ENCODE results near the gene STON1. TPM values are rescaled to one million over a fixed set of nuclear protein-coding genes. Genes with fewer than 3 reads are reported as not detected.

STON1 gene
- total RNA-seq, 3 donors from 2014 or later, result 5.5 to 118 (median 6.0) TPM

DNA sequence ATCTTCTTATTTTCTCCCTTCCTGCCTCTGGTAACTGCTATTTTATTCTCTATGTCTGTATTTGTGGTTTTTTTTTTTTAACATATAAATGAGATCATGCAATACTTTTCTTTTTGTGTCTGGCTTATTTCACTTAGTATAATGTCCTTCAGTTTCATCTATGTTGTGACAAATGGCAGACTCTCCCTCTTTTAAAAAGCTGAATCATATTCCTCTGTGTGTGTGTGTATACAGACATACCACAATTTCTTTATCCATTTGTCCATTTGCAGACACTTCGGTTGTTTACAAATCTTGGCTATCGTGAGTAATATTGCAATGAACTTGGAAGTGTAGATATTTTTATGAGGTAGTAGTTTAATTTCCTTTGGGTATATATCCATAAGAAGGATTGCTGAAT, 94.7 kb downstream of the STON1 start:
- TF ChIP-seq CTCF (IDR thresholded peaks at IDR 0.05), result no peak
- Histone ChIP-seq H3K9me3 (no peaks in the 10 kb centered on the region), H3K4me3 (no peak overlapping the region), H3K36me3 (ENCODE audit: low read depth) (no peaks in the 10 kb centered on the region), H3K4me1 (ENCODE audit: low read depth) (no peaks in the 10 kb centered on the region)
- intact Hi-C loops (cut with DNase I, micrococcal nuclease), result no loop called here
- DNase-seq (no peak), ATAC-seq (no peak)

- no peaks in the 10 kb centered on the region for H3K9me3 ChIP-seq
- no peaks in the 10 kb centered on the region for H3K4me1 ChIP-seq (ENCODE audit: low read depth)
- TF ChIP-seq CTCF (IDR thresholded peaks at IDR 0.05), result no peak
- no peak overlapping the region for H3K4me3 ChIP-seq
- intact Hi-C loops (cut with DNase I, micrococcal nuclease), result no loop called here
- H3K36me3 ChIP-seq (ENCODE audit: low read depth), result no peaks in the 10 kb centered on the region
- no peak for ATAC-seq
- DNase-seq, result no peak
Observed at GRCh38 chr2:48626047-48626446, 96.1 kb downstream of the STON1 start.

GRCh38 chr2:48633143-48633542, 103.2 kb downstream of the STON1 start:
- Histone ChIP-seq H3K4me3 (no peak overlapping the region), H3K4me1 (ENCODE audit: low read depth) (no peaks in the 10 kb centered on the region), H3K9me3 (no peaks in the 10 kb centered on the region), H3K36me3 (ENCODE audit: low read depth) (no peaks in the 10 kb centered on the region)
- intact Hi-C loops (cut with DNase I, micrococcal nuclease), result no loop called here
- ATAC-seq (no peak), DNase-seq (no peak)
- TF ChIP-seq CTCF (IDR thresholded peaks at IDR 0.05), result no peak

GRCh38 chr2:48635786-48636185, 105.8 kb downstream of the STON1 start:
- no peaks in the 10 kb centered on the region for H3K4me1 ChIP-seq (ENCODE audit: low read depth)
- intact Hi-C loops (cut with DNase I, micrococcal nuclease), result no loop called here

DNA sequence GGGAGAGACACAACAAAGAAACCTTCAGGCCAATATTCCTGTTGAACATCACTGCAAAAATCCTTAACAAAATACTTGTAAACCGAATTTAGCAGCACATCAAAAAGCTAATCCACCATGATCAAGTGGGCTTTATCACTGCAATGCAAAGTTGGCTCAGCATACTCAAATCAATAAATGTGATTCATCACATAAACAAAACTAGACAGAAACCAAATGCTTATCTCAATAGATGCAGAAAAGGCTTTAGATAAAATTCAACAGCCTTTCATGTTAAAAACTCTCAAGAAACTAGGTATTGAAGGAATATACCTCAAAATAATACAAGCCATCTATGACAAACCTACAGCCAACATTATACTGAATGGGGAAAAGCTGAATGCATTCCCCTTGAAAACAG, 108.3 kb downstream of the STON1 start:
- DNase-seq (no peak), ATAC-seq (no peak)
- H3K4me3 ChIP-seq, result no peak overlapping the region
- H3K36me3 ChIP-seq (ENCODE audit: low read depth), result no peaks in the 10 kb centered on the region
- TF ChIP-seq CTCF (IDR thresholded peaks at IDR 0.05), result no peak
- H3K9me3 ChIP-seq, result no peaks in the 10 kb centered on the region
- H3K4me1 ChIP-seq (ENCODE audit: low read depth), result no peaks in the 10 kb centered on the region
- intact Hi-C loops (cut with DNase I, micrococcal nuclease), result no loop called here

More at GRCh38 chr2:48635786-48636185, 105.8 kb downstream of the STON1 start:
- H3K9me3 ChIP-seq, result no peaks in the 10 kb centered on the region
- DNase-seq (no peak), ATAC-seq (no peak)
- no peaks in the 10 kb centered on the region for H3K36me3 ChIP-seq (ENCODE audit: low read depth)
- no peak overlapping the region for H3K4me3 ChIP-seq
- TF ChIP-seq CTCF (IDR thresholded peaks at IDR 0.05), result no peak

Other genes with a start within 250 kb of the STON1 start
- 10 to 100 TPM; 14.9 to 19.6 (median 17.9) TPM for gene FOXN2, start 215.5 kb upstream of the STON1 start, total RNA-seq
- gene PPP1R21, start 89.4 kb upstream of the STON1 start, total RNA-seq, result 10 to 100 TPM; 19.3 to 30.1 (median 23.7) TPM
- gene GTF2A1L, start 87.7 kb downstream of the STON1 start, total RNA-seq, result 1 to 10 TPM in 1 of 3 donors, under 1 TPM in 1, not detected in 1; 0.77 to 8.6 TPM
- gene LHCGR, start 225.6 kb downstream of the STON1 start, total RNA-seq, result not detected